Vagina (tissue), 2 donors: ENCODE data around the gene RGS6. TPM values are rescaled to one million over a fixed set of nuclear protein-coding genes. Genes with fewer than 3 reads are reported as not detected.

Source experiments
- DNase-seq, 2 donors: peaks; one replicate each; pipeline ENCODE4 v3.0.0-alpha.2; 2017; ENCODE audit errors: extremely low spot score in 2 of 2
- H3K27ac ChIP-seq: fragments of 200-600 bp; sonication (generic); one replicate; pipeline ENCODE4 v1.5.1; 2019
- H3K27me3 ChIP-seq: fragments of 200-600 bp; sonication (generic); one replicate; pipeline ENCODE4 v1.5.1; 2019
- H3K36me3 ChIP-seq, 2 donors: fragments of 200-600 bp; sonication (generic); one replicate each; pipeline ENCODE4 v1.5.1; 2017 to 2019
- H3K4me1 ChIP-seq: fragments of 200-600 bp; sonication (generic); one replicate; pipeline ENCODE4 v1.5.1; 2019
- H3K4me3 ChIP-seq, 2 donors: fragments of 200-600 bp; sonication (generic); 1 replicate in 1 of 2; 2 replicates in 1 of 2; pipeline ENCODE4 v1.5.1; 2016 to 2019
- H3K9me3 ChIP-seq: fragments of 200-600 bp; sonication (generic); one replicate; pipeline ENCODE4 v1.5.1; 2019
- CTCF ChIP-seq, 3 experiments: fragments of 450-650 bp in 2 of 3; fragments of 200-600 bp in 1 of 3; sonication (generic) in 1 of 3; IDR thresholded peaks; one replicate each; pipeline ENCODE4 v1.5.1; 2017 to 2019; ENCODE audit warnings: antibody characterized with exemption in 3 of 3, mild to moderate bottlenecking in 2 of 3, moderate library complexity in 2 of 3
- POLR2A ChIP-seq, 2 donors: fragments of 450-650 bp; IDR thresholded peaks; one replicate each; pipeline ENCODE4 v1.6.1; 2017; ENCODE audit warnings: antibody characterized with exemption in 2 of 2, mild to moderate bottlenecking in 2 of 2, moderate library complexity in 2 of 2
- POLR2AphosphoS5 ChIP-seq, 2 donors: sonication (generic); formaldehyde crosslinking; IDR thresholded peaks; one replicate each; pipeline ENCODE4 v1.9.0; 2017; ENCODE audit warnings: antibody characterized with exemption in 2 of 2, mild to moderate bottlenecking in 2 of 2, low read depth in 1 of 2; ENCODE audit not compliant: insufficient read depth in 1 of 2
- intact Hi-C: fragments of 100-400 bp; cut with DNase I; formaldehyde crosslinking; loops from one replicate; pipeline ENCODE4 v1.15.1; 2023
- total RNA-seq: library from RNA; depleted of rRNA; stranded (reverse); fragments of >200 nt; gene quantifications from one replicate; pipeline ENCODE4 v1.2.3, GENCODE V29; 2016

The RGS6 gene
- total RNA-seq, 1 donor from 2014 or later = 2.0 TPM

DNA sequence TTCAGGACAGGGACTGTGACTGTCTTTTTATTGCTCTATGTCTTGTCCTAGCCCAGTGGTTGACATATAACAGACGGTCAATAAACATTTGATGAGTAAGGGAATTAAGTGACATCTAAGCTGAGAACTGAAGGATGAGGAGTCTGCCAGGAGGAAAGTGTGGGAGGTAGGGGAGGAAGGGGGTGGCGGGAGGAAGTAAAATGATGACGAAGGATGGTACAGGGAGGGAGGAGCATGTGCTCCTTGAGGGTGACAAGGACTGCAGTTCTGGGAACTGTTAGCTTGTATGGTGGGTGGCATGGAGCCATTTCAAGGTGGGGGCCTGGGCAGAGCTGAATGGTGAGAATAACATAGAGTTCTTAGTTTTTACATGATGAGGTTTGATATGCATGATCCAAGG lies 64.4 kb downstream of the RGS6 start:
- DNase-seq = no peak
- intact Hi-C loops = no loop called here
- Histone ChIP-seq H3K27me3 (no peaks in the 10 kb centered on the region), H3K9me3 (no peaks in the 10 kb centered on the region), H3K4me1 (no peaks in the 10 kb centered on the region), H3K4me3 (no peak overlapping the region), H3K27ac (no peak overlapping the region), H3K36me3 (no peaks in the 10 kb centered on the region)
- TF ChIP-seq POLR2AphosphoS5 (IDR thresholded peaks at IDR 0.05; ENCODE audit: insufficient read depth in 1 of 2, low read depth in 1 of 2) = no peak
- TF ChIP-seq POLR2A (IDR thresholded peaks at IDR 0.05) = no peak
- no peak for TF ChIP-seq CTCF (IDR thresholded peaks at IDR 0.05)

DNA sequence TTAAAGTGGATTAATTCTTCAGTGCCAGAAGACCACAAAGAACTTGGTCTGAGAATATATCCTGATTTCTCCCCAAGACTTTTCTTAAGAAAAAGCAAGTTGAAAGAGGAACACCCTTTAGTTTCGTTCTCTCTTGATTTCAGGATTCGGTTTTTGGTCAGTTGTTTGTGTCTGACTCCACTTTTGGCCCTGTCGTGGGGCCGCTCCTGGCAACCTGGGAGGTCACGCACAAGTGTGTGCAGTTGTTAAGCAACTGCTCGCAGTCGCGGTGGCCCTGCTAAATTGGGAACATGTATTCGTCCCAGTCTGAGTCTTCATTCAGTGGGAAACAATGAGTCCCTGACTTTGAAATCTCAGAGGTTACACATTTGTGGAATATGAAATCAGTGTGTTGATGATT lies 68.7 kb downstream of the RGS6 start:
- Histone ChIP-seq H3K27ac (no peak overlapping the region), H3K36me3 (no peaks in the 10 kb centered on the region), H3K4me1 (no peaks in the 10 kb centered on the region), H3K9me3 (no peaks in the 10 kb centered on the region), H3K4me3 (no peak overlapping the region), H3K27me3 (no peaks in the 10 kb centered on the region)
- intact Hi-C loops = no loop called here
- DNase-seq = no peak
- TF ChIP-seq CTCF (IDR thresholded peaks at IDR 0.05) = no peak
- TF ChIP-seq POLR2AphosphoS5 (IDR thresholded peaks at IDR 0.05; ENCODE audit: insufficient read depth in 1 of 2, low read depth in 1 of 2) = no peak
- no peak for TF ChIP-seq POLR2A (IDR thresholded peaks at IDR 0.05)

DNA sequence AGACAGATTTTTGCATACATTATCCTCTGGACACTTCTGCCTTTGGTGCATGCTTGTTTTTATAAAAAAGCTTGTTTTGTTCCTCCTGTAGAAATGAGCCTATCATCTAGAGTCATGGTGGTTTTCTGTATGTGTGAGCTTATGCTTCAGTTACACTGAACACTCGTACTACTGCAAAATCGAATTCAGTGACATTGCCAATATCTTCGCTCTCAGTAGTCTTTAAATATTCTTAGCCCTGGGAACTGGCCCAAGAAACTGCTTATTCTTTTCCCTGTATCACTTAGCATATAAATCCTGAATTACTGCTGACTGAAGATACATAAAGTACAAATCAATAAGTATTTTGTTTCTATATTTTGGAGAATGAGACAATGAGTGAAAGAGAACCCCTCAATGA lies 70.5 kb downstream of the RGS6 start:
- Histone ChIP-seq H3K27me3 (no peaks in the 10 kb centered on the region), H3K9me3 (no peaks in the 10 kb centered on the region), H3K4me1 (no peaks in the 10 kb centered on the region), H3K36me3 (no peaks in the 10 kb centered on the region), H3K27ac (no peak overlapping the region), H3K4me3 (no peak overlapping the region)
- intact Hi-C loops = no loop called here
- TF ChIP-seq CTCF (IDR thresholded peaks at IDR 0.05) = no peak
- TF ChIP-seq POLR2AphosphoS5 (IDR thresholded peaks at IDR 0.05; ENCODE audit: insufficient read depth in 1 of 2, low read depth in 1 of 2) = no peak
- TF ChIP-seq POLR2A (IDR thresholded peaks at IDR 0.05) = no peak
- no peak for DNase-seq

DNA sequence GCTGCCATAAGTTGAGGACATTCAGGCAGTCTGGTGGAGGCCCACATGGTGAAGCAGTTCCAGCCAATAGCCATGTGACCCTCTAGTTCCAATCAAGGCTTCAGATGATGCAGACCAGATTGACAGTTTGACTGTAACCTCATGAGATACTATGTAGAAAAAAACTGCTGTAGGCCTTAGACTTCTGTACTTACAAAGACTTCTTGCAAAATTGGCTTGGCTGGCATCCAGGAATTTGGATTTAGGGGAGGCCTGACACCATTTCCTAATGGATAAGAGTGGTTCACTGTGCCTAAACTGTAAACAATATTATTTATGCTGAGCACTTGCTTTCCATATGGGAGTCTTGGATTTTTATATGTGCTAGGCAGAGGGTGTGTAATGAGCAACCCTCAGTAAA lies 76.4 kb downstream of the RGS6 start:
- H3K27me3 ChIP-seq = no peaks in the 10 kb centered on the region
- H3K4me1 ChIP-seq = no peaks in the 10 kb centered on the region
- H3K4me3 ChIP-seq = no peak overlapping the region
- TF ChIP-seq POLR2A (IDR thresholded peaks at IDR 0.05) = no peak
- TF ChIP-seq POLR2AphosphoS5 (IDR thresholded peaks at IDR 0.05; ENCODE audit: insufficient read depth in 1 of 2, low read depth in 1 of 2) = no peak
- no peak for TF ChIP-seq CTCF (IDR thresholded peaks at IDR 0.05)
- no peaks in the 10 kb centered on the region for H3K36me3 ChIP-seq
- DNase-seq = no peak
- no peak overlapping the region for H3K27ac ChIP-seq
- no peaks in the 10 kb centered on the region for H3K9me3 ChIP-seq
- intact Hi-C loops = no loop called here

- intact Hi-C loops = no loop called here
- TF ChIP-seq POLR2A (IDR thresholded peaks at IDR 0.05) (no peak), POLR2AphosphoS5 (IDR thresholded peaks at IDR 0.05; ENCODE audit: insufficient read depth in 1 of 2, low read depth in 1 of 2) (no peak), CTCF (IDR thresholded peaks at IDR 0.05) (no peak)
- Histone ChIP-seq H3K9me3 (no peaks in the 10 kb centered on the region), H3K4me3 (no peak overlapping the region), H3K36me3 (no peaks in the 10 kb centered on the region), H3K4me1 (no peaks in the 10 kb centered on the region), H3K27ac (no peak overlapping the region), H3K27me3 (no peaks in the 10 kb centered on the region)
- DNase-seq = no peak
Measured at GRCh38 chr14:72010474-72010873, 78.2 kb downstream of the RGS6 start.
